ENCODE results near the gene HES6. TPM values are rescaled to one million over a fixed set of nuclear protein-coding genes. Genes with fewer than 3 reads are reported as not detected.

The HES6 gene
- polyA plus RNA-seq, 1 donor (not counting 4 experiments of a cell fraction or from before 2014, with no cell fraction given): 0.80 TPM

DNA sequence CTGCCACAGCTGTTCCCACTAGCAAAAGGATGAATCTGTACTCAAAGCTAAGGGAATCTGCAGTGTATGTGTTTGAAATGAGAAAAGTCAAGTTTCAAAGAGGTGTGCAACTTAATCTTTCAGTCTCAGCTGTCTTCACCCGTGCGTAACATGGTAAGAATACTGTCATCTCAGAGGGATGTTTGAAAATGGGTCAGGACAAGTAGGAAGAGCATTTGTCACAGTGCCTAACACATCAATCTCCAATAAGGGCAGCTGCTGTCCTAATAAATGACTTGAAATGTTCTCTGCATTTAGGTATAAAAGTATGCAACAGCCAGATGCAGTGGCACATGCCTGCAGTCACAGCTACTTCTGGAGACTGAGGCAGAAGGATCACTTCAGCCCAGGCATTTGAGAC lies 49.4 kb downstream of the HES6 start:
- Histone ChIP-seq H3K79me2 (ENCODE audit: control insufficient read depth, insufficient read depth, low read length) (peaks cover 12% of the 10 kb centered on the region), H3K9me1 (ENCODE audit: control insufficient read depth, extremely low read depth, insufficient read depth, low read length) (no peaks in the 10 kb centered on the region), H2AFZ (ENCODE audit: control insufficient read depth, low read length) (no peak overlapping the region), H3K4me1 (ENCODE audit: control insufficient read depth, extremely low read depth, insufficient read depth, low read length) (no peaks in the 10 kb centered on the region), H3K36me3 (ENCODE audit: control insufficient read depth in 2 of 2, extremely low read depth in 1 of 2, insufficient read depth in 2 of 2, low read length in 2 of 2) (peaks cover 31 to 48% of the 10 kb centered on the region in 2 experiments), H3K9me3 (ENCODE audit: control insufficient read depth, low read depth, low read length) (no peaks in the 10 kb centered on the region), H3K27me3 (ENCODE audit: control insufficient read depth, extremely low read depth, insufficient read depth, low read length) (no peaks in the 10 kb centered on the region), H3K27ac (ENCODE audit: control insufficient read depth, insufficient read depth, low read length) (no peak overlapping the region), H3K4me2 (ENCODE audit: control insufficient read depth, extremely low read depth, insufficient read depth, low read depth, low read length) (no peak overlapping the region), H3K9ac (ENCODE audit: control insufficient read depth, extremely low read depth, insufficient read depth, low read length) (no peak overlapping the region), H3K4me3 (ENCODE audit: control insufficient read depth in 2 of 3, extremely low read depth in 1 of 3, insufficient read depth in 2 of 3, low read depth in 1 of 3, low read length in 3 of 3) (no peak overlapping the region), H4K20me1 (ENCODE audit: control insufficient read depth, extremely low read depth, insufficient read depth, low read length) (peaks cover 7% of the 10 kb centered on the region)
- no peak for DNase-seq (ENCODE audit: low read depth, low spot score)
- no peak for TF ChIP-seq EZH2 (IDR thresholded peaks at IDR 0.05; ENCODE audit: low read length)
- TF ChIP-seq, protein P1, sequence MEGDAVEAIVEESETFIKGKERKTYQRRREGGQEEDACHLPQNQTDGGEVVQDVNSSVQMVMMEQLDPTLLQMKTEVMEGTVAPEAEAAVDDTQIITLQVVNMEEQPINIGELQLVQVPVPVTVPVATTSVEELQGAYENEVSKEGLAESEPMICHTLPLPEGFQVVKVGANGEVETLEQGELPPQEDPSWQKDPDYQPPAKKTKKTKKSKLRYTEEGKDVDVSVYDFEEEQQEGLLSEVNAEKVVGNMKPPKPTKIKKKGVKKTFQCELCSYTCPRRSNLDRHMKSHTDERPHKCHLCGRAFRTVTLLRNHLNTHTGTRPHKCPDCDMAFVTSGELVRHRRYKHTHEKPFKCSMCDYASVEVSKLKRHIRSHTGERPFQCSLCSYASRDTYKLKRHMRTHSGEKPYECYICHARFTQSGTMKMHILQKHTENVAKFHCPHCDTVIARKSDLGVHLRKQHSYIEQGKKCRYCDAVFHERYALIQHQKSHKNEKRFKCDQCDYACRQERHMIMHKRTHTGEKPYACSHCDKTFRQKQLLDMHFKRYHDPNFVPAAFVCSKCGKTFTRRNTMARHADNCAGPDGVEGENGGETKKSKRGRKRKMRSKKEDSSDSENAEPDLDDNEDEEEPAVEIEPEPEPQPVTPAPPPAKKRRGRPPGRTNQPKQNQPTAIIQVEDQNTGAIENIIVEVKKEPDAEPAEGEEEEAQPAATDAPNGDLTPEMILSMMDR (optimal IDR thresholded peaks at IDR 0.05 in 1 of 3, IDR thresholded peaks at IDR 0.05 in 1 of 3, conservative IDR thresholded peaks at IDR 0.05 in 1 of 3; ENCODE audit: extremely low read depth in 1 of 3, insufficient read depth in 2 of 3, low read length in 3 of 3): no peak
- FAIRE-seq: no peak
- dilution Hi-C loops (cut with MboI; ENCODE audit: extremely low pct_ligation_motif_present, low sequenced_read_pairs): no loop called here

Other genes with a start within 250 kb of the HES6 start
- 11.4 to 11.9 TPM (median 11.8 TPM) in 3 replicates for gene SCLY, start 179.0 kb downstream of the HES6 start, polyA plus RNA-seq
- gene ESPNL, start 139.7 kb downstream of the HES6 start, polyA plus RNA-seq: 0.14 to 0.19 TPM (median 0.16 TPM) in 3 replicates
- gene KLHL30, start 101.4 kb downstream of the HES6 start, polyA plus RNA-seq: not detected in 3 replicates
- gene ERFE, start 81.1 kb downstream of the HES6 start, polyA plus RNA-seq: 0.14 to 0.28 TPM (median 0.27 TPM) in 3 replicates
- gene ILKAP, start 36.3 kb downstream of the HES6 start, polyA plus RNA-seq: 30.6 to 39.1 TPM (median 37.5 TPM) in 3 replicates
- 0.68 to 2.0 TPM (median 1.6 TPM) in 3 replicates for gene PER2, start 48.6 kb upstream of the HES6 start, polyA plus RNA-seq
- gene TRAF3IP1, start 80.5 kb upstream of the HES6 start, polyA plus RNA-seq: 6.4 to 7.0 TPM (median 7.0 TPM) in 3 replicates
- 11.8 to 16.7 TPM (median 13.0 TPM) in 3 replicates for gene ASB1, start 186.9 kb upstream of the HES6 start, polyA plus RNA-seq

Data from keratinocyte (primary cell).